GM12878 (cell line): Measurements from ENCODE around the gene PRUNE2.

Source experiments
- BMI1 ChIP-seq: fragments of 450-650 bp; IDR thresholded peaks from 2 replicates; pipeline ENCODE4 v1.6.1; 2016; ENCODE audit warnings: mild to moderate bottlenecking, moderate library complexity, borderline replicate concordance
- CTCF ChIP-seq, 3 experiments: IDR thresholded peaks in 2 of 3; conservative IDR thresholded peaks in 1 of 3; 2 replicates each; pipeline ENCODE4 v1.5.1; 2011; ENCODE audit warnings: low read depth in 3 of 3, low read length in 3 of 3, mild to moderate bottlenecking in 3 of 3, control low read depth in 2 of 3, moderate library complexity in 2 of 3, inconsistent platforms in 1 of 3, mixed read lengths in 1 of 3; ENCODE audit not compliant: control insufficient read depth in 2 of 3, insufficient read depth in 1 of 3; ENCODE audit errors: extremely low read depth in 1 of 3
- PKNOX1 ChIP-seq: fragments of 450-650 bp; IDR thresholded peaks from 2 replicates; pipeline ENCODE4 v1.6.1; 2016; ENCODE audit warnings: mild to moderate bottlenecking
- POLR2A ChIP-seq: IDR thresholded peaks from 2 replicates; pipeline ENCODE4 v1.6.1; 2011; ENCODE audit warnings: low read depth, mild to moderate bottlenecking, low read length
- RFX5 ChIP-seq: IDR thresholded peaks from 2 replicates; pipeline ENCODE4 v1.6.1; 2011; ENCODE audit warnings: low read depth, low read length, improper control_type of control experiment

GRCh38 chr9:76863832-76864231 lies 42.1 kb downstream of the PRUNE2 start:
- TF ChIP-seq PKNOX1 (no peak), CTCF (IDR thresholded peaks at IDR 0.05 in 2 of 3, conservative IDR thresholded peaks at IDR 0.05 in 1 of 3; ENCODE audit: control insufficient read depth in 2 of 3, extremely low read depth in 1 of 3, insufficient read depth in 1 of 3, low read depth in 3 of 3, low read length in 3 of 3) (no peak), BMI1 (no peak), POLR2A (no peak), RFX5 (no peak)
